ENCODE results near the gene TUBGCP2.

TUBGCP2 gene

DNA sequence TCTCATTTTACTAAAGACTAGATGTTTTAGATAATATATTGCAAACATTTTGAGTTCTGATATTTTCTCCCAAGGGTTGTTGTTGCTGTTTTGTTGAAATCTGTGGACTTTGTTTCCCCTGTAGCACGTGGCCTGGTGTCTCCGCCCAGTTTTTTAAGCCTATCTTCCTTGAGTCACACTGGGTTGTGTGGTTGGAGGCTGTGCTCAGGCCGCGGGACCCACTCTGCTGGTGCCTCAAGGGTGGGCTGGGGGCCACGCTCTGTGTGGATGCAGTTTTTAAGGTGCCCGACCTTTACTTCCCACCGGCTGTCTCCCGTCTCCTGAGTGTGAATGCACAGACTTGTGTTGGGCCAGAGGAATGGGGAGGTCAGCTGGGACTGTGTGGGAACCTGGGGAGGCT, 34.3 kb upstream of the TUBGCP2 start:
- DNase-seq = no peak

DNA sequence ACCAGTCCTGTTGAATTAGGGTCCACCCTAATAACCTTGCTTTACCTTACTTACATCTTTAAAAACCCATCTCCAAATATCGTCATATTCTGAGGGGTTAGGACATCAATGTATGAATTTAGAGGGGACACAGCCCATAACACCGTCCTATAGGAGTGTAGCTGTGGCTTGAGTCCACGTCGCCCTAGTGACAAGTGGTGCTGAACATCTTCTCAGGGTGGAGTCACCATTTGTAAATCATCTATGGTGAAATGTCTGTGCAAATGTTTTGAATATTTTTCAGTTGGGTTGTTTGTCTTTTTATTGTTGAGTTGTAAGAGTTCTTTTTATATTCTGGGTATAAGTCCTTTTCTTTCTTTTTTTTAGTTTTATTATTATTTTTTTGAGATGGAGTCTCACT, 33.3 kb upstream of the TUBGCP2 start:
- DNase-seq = no peak

DNA sequence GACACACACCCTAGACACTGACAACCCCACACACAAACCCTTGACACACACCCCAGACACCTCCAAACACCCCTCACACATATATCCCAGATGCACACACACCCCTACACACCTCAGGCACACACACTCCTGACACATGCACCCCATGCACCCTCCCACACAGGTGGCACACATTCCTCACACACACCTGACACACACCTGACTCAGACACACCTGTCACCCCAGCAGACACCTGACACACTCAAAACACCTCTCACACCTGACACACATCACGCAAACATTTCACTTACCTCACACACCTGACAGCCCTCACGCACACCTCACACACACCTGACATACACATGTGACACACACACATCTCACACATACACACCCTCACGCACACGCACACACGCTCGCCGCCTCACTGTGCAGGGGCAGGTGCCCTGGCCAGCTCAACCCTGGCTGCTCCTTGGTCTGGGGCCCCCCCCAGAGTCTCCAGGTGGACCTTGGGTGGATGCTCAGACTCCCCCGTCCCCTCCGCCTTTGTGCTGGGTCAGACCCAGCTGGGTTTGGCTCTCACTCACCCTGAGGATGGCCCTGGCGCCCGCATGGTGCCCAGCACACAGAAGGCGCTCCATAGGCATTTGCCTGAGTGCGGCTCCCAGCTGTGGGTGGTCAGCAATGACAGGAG, 31.2 kb upstream of the TUBGCP2 start:
- no peak for DNase-seq

DNA sequence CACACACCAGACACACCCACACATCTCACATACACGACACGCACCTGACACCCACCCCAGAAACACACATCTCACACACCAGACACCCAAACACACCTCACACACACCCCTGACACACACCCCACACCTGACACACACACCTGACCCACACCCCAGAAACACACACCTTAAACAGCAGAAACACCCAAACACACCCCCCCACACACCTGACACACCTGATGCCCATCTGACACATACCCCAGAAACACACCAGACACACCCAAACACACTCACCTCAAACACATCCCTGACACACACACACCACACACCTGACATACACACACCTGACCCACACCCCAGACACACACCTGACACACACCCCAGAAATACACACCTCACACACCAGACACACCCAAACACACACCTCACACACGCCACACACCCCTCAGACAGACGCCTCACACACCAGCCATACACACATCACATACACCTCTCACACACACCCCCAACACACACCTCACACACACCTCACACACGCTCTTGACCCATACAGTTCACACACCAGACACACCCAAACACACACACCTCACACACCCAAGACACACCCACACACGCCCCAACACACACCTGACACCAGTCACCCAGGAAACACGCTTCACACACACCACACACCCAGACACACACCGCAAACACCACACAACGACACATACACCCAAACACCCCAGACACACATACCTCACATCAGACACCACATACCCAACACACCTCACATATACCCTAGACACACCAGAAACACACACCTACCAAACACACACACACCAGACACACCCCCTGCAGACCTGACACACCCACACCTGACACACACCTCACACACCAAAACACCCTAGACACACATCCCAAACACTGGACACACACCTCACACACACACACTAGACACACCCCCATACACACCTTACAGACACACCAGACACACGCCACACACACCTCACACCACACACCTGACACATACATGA, 29.7 kb upstream of the TUBGCP2 start:
- no peak for DNase-seq

DNA sequence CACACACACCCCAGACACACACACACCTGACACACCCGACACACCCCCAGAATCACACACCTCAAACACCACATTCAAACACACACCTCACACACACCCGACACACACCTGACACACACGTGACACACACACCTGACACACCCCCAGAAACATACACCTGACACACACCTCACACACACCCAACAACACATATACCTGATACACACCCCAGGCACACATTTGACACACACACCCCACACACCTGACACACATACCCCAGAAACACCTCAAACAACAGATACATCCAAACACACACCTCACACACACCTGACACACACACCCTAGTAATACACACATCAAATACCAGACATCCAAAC, 28.7 kb upstream of the TUBGCP2 start:
- no peak for DNase-seq

DNA sequence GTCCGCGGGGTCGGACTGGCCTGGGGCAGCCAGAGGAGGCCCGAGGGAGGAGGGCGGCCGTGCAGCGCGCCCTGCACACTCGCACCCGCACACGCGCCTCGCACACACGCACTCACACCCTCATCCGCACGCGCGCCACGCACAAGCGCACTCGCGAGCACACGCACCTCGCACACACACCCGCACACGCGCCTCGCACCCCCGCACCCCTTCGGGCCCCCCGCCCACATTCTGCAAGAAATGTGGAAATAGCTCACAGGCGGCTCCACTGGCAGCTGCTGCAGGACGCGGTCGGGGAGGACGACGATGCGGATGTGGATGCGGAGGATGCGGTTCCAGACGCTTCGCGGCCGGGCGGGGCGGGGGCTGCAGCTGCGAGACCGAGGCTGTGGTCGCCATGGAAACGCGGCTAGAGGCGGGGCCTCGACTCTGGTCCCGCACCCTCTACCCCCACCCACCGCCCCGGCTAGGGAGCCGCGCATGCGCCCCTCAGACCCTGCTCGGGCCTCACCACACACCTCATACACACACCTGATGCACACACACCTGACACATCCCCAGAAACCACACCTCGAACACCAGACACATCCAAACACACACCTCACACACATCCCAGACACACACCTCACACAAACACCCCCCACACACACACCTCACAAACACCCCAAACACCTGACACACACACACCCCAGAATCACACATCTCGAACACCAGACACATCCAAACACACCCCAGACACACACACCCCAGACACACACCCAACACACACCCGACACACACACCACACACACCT, 28.1 kb upstream of the TUBGCP2 start, which contains the start of gene CALY:
Gene CALY, minus strand, starts transcription at position 320 of the 793 bp plus-strand sequence. CDS start 7,907 bp downstream, outside the sequence.
- peak; percentile 80 for DNase-seq

DNA sequence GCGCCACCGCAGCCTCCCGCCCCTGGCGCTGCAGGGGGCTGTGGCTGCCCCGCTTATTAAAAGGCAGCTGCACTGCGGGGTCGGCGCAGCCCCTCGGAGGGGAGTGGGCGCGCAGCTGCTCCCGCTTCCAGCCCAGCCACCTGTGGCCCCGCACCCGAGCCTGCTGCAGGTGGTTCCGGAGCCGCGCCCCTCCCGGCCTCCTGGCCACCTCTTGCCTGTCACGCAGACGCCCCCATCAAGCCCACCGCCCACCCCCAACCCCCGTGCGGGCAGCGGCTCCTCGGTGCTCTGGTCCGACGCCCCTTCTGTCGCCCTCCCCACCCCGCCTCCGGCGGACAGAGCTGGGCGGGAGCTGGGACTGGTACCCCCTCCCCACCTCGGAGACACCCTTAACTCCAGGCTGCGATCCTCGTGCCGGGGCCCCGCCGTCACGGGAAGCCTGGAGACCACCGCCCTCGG, 27.5 kb upstream of the TUBGCP2 start:
- no peak for DNase-seq

DNA sequence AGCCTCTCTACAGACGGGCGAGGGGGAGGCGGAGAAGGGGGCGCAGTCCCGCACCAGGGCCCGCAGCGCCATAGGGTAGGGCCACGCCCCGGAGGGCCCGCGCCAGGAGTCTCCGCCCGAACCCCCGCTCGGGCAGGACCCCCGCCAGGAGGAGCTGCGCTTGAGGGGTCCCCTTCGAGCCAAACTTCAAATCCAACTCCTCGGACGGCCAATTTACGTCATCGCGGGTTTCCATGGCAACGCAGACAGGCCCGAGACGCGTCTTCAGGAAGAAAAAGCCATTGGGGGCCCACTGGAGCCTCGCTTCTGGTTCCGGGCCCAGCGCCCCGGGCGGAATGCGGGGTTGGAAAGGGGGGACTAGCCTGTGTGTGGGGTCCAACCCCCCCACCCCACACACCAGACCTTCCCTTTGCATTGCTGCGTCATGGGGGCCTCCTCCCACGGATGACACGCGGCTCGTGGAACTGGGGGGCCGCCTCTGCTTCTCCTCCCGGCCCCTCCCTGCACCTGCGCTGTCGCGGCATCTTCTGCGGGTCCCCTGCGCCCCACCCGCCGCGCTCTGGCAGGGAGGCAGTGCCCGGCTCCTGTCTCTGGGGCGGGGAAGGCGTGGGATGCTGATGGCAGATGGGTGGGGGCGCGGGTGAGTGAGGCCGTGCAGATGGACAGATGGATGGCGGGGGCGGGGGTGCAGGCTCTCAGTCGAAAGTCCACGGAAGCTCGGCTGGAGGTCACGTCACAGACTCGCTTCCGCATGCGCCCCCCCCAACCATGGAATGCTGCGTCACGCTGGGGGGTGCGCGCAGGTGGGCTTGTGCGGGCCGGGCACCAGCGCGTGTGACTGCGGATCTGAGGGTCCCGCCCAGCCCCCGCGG, 26.8 kb upstream of the TUBGCP2 start:
- peak; percentile 87 for DNase-seq

DNA sequence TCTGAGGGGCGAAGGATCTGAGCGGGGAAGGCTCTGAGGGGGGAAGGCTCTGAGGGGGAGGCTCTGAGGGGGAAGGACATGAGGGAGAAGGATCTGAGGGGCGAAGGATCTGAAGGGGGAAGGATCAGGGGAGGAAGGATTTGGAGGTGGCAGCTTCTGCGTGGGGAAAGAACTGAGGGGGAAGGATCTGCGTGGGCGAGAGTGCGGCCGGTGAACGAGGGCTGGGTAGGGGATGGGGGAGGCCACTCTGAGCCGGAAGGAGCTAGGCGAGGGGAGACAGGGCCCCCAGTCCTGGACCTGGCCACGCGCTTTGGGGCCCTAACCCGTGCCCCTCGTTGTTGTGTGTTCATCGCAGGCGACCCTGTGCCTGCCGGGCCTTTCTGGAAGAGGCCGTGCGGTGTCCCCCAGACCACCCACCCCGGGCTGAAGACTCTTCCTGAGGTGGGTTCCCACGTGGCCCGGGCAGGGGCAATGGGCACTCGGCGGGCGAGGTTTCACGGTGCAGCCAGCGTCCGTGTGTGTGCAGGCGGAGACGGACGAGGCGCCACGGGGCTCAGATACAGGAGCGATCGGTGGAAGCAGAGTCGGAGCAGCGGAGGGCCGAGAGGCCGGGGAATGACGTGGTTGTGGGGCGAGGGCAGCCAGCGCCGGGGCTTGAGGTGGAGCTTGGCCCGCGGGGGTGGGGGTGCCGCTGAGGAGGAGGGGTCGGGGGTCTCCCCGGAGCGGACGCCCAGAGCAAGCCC, 26.0 kb upstream of the TUBGCP2 start:
- no peak for DNase-seq

DNA sequence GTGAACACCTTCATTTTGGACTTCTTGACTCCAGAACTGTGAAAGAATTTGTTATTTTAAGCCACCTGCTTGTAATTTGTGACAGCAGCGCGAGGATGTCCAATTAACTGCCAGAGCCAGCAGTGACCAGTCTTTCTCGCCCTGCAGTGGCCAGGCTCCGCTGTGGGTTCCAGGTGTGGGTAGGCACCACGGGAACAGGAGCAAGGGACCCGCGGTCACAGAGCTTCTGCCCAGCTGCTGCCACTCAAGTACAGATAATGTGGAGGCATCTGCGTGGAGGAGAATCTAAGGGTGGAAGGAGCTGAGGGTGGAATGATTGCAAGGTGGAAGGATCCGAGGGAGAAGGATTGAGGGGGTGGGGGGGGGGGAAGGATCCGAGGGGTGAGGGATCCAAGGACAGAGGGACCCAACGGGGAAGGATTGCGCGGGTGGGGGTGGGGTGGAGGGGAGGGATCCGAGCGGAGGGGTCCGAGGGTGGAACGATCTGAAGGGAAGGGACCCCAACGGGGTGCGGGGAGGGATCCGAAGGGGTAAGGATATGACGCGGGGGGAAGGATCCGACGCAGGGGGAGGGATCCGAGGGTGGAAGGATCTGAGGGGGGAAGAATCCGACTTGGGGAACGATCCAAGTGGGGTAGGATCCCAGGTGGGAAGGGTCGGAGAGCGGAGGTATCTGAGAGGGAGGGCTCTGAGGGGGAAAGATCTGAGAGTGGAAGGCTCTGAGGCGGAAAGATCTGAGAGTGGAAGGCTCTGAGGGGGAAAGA, 24.4 kb upstream of the TUBGCP2 start:
- DNase-seq = no peak

DNA sequence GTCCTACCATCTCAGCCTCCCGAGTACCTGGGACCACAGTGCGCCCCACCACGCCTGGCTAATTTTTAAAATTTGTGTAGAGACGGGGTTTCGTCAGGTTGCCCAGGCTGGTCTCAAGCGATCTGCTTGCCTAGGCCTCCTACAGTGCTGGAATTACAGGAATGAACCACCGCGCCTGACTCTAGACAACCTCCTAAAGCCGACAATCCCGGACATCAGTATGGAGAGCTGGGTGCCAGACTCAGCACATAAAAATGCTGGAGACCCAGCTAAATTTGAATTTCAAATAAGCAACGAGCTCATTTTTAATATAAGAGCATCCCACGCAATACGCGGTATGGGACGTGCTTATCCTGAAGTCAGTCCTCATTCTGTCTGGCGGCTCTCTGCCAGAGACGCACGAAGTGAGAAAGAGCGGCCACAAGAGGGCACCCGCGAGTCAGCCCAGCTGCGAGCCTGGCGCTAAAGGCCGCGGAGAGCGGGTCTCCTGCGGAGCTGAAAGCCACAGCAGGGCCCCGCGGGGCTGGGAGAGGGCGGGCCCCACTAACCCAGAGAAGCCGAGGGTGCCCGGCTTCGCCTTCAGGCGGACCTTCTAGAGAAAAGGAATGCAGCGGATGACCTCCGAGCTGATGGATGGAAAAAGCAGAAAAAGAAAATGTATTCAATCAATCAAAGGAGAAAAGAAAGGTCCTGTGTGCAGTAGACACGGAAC, 21.0 kb upstream of the TUBGCP2 start:
- peak; percentile 95 for DNase-seq

DNA sequence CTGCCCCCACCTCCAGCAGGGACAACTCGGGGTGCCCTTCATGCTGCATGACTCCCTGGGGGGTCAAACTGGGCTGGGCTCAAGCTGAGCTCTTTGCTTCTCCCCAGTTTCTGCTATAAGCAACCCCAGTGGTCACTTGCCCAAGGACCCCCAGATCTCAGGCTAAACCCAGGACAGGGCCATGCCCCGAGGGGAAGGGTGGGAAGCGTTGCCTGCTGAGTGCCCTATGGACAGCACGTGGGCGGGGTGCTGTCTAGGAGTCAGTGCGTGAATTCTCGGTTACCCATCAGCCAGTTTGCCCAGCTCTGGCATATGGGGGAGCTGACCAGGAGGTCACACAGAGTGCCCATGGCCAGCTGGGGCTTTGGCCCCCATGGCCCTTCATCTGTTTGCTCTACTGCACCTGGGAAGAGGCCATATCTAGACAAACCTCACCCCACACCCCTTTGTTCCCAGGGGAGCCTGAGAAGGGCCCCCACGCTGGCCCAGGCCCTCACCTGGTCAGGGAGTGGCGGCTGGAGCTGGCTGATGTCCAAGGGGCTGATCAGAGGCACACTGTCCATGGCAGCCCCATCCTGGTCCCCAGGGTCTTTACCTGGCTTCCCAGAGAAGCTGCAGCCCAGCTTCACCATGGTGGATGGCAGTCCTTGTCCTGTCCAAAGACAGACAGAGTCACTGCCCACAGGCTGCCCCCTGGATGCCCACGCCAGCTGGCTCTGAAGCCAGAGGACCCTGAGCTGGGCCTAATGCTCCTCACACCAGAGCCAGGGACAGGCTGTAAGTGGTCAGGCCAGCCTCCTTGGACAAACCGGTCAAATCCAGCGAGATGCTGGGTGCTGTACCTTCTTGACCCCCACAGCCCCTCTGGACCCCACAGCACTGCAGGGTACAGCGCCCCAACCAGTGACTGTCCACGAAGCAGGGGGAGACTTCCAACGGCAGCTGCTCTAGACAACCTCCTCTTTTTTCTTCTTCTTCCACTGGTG, 20.0 kb upstream of the TUBGCP2 start:
- DNase-seq = peak; percentile 53

DNA sequence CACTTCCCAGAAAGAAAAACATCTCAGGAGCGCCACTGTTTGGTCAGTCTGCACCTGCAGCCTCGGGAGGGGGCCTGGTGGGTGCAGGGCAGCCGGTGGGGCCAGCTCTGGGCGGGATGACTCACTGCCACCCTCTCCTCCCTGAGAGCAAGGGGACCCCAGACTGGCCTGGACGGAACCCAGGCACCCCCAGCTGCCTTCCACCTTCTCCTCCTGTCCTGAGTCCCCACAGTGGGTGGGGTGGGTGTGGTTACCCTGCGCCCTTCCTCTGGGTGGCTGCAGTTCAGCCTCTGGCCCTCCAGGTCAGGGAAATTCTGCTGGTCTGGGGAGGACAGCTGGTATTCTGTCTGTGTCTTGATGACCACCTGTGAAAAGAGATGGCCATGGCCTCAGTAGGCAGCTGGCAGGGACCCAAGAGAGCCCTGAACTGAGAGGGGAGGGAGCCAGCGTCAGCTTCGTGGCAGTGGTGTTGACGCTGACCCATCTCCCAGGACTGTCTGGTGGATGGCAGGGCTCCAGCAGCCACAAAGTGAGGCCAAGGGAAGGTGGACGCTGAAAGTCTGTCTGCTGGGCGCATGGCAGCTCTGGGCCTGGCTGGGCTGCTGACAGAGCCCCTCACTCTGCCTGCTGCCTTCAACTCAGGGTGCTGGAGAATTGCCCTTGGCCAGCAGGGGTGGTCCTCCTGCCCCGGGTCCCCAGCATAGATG, 19.1 kb upstream of the TUBGCP2 start:
- DNase-seq = no peak

DNA sequence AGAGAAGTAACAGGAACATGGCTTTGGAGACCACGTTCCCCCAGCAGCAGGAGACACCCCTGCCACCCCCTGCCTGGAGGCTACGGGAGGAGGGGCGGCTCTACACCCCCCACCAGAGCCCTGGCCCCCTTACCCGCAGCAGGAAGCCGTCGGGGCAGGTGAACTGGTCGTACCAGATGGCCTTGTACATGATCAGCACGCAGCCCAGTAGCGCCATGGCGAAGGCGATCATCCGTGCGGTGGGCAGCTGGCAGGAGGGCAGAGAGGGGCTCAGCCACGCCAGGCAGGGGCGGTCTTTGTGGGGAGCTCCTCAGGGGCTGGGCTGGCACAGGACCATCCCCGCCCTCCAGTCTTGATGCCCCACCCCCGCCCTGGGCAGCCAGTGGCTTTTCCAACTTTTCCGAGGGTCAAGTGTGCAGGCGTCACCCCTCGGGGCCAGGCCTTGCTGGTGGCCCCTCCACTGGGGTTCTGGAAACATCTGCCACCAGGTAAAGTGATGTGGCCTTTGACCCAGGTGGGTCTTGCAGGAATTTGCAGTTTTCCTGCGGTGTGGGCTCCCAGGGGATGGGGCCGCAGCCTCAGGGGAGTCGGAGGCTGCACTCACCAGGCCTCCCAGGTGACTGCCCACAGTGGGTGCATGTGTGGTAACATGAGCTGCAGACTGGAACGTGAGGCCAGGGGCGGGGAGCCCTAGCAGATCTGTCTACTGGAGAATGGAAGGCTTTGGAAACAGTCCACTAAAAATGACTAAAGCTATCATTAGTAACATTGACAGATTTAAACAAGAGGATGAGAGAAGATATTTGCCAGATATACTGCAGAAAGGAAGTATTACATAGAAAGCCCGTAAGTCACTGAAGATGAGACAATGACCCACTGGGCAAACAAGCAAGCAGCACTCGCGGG, 18.3 kb upstream of the TUBGCP2 start:
- no peak for DNase-seq

DNA sequence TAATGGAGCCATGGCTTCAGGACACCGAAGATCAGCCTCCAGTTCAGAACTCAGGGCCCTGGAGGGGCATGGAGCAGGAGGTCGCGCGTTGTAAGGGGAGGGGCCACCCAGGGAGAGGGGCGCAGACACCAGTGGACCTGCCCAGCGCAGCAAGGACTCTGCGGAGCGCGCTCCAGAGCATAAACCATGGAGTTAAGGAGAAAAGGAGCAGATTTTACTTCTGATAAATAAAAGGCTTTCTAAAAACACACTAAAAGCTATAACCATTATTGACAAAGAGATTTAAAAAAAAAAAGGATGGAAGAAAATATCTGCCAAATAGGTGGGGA, 17.5 kb upstream of the TUBGCP2 start:
- no peak for DNase-seq

DNA sequence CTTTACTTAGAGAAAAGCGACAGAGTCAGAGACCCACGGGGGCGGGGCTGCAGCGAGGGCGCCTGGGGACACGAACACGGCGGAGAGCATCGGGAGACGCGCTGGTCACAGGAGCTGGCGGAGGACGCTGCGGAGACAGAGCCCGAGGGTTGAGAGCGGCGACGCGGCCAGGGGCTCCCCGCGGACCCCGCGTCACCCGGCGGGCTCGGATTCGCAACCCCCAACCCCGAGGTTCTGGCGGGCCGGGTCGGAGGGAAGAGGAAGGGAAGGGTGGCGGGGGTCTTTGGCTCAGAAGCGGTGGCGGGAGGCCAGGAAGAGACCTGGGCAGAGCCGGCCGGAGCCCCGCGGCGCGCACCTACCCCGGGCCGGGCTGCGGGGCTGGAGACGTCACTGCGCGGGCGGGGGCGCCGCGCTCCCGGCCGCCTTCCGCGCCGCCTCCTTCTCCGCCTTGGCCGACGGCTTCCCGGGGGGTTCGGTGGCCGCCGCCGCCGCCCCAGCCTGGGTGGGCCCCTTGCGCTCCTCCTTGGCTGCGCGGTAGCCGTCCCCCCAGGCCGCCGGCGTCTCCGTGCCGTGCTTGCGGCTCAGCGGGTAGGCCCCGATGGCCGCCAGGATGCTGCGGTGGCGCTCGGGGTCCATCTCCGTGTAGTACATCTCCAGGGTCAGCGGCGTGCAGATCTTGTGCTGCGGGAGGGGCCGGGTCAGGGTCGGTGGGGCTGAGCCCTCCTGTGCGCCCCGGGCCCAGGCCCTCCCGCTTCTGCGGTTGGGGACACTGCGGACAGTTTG, 17.0 kb upstream of the TUBGCP2 start:
- DNase-seq = no peak

Data from activated CD8-positive, alpha-beta memory T cell treated with anti-CD3 and anti-CD28 coated beads for 24 hours (primary cell).